GM12878 (cell line): Measurements from ENCODE around the gene MRPL38. TPM values are rescaled to one million over a fixed set of nuclear protein-coding genes. Genes with fewer than 3 reads are reported as not detected.

Experiments used
- ATAC-seq: fragments of 200-7000 bp; cut with Tn5 transposase; 3 replicates; pipeline ENCODE4 v1.9.1; 2020; ENCODE audit warnings: mild to moderate bottlenecking, moderate library complexity
- BruUV-seq: library from RNA; stranded (reverse); fragments of 400-500 nt; replicated peaks from 2 replicates; lab custom pipeline; 2021; lab: Mats Ljungman, UMichigan
- CTCF ChIA-PET: fragments of 300-600 bp; sonication (Branson Sonifier 250); formaldehyde crosslinking; extraction: SDS; loops from one replicate; lab custom pipeline; 2021; ENCODE audit warnings: inconsistent platforms; lab: Yijun Ruan, JAX
- POLR2A ChIA-PET: fragments of 350-600 bp; formaldehyde crosslinking; extraction: SDS; loops from one replicate; lab custom pipeline; 2021; ENCODE audit warnings: inconsistent platforms; lab: Charles Lee
- RAD21 ChIA-PET: fragments of 300-600 bp; sonication (Branson Sonifier 250); formaldehyde crosslinking; loops from one replicate; lab custom pipeline; 2023; ENCODE audit warnings: antibody characterized with exemption; ENCODE audit not compliant: unreplicated experiment; lab: Charles Lee
- SMC1A ChIA-PET: fragments of 300-600 bp; sonication (Branson Sonifier 250); formaldehyde crosslinking; loops from one replicate; lab custom pipeline; 2023; ENCODE audit not compliant: unreplicated experiment, uncharacterized antibody; lab: Charles Lee
- DNase-seq: peaks from one replicate; pipeline ENCODE4 v3.0.0-alpha.2; 2011; ENCODE audit warnings: low read depth, low spot score
- FAIRE-seq: peaks from 3 replicates; lab custom pipeline; 2011; peaks lifted over from hg19 to GRCh38; lab: Jason Lieb, UNC
- H2AFZ ChIP-seq: 2 replicates; pipeline ENCODE4 v1.6.0; 2011; ENCODE audit warnings: low read depth, low read length, control low read depth; ENCODE audit not compliant: control insufficient read depth
- H3K27ac ChIP-seq: 2 replicates; pipeline ENCODE4 v1.5.1; 2011; ENCODE audit warnings: control low read depth; ENCODE audit not compliant: control insufficient read depth, insufficient read depth
- H3K27me3 ChIP-seq, 2 experiments: replicated peaks in 1 of 2; 2 replicates each; pipeline versions ENCODE4 v1.6.0 to v1.6.1; 2011; ENCODE audit warnings: low read length in 1 of 2; ENCODE audit not compliant: control insufficient read depth in 2 of 2, insufficient read depth in 2 of 2
- H3K36me3 ChIP-seq, 2 experiments: 2 replicates each; pipeline ENCODE4 v1.5.1; 2011; ENCODE audit warnings: low read length in 1 of 2; ENCODE audit not compliant: control insufficient read depth in 2 of 2, insufficient read depth in 2 of 2
- H3K4me1 ChIP-seq: 2 replicates; pipeline ENCODE4 v1.6.1; 2011; ENCODE audit warnings: mild to moderate bottlenecking, low read length, moderate library complexity, mixed read lengths; ENCODE audit not compliant: control insufficient read depth, insufficient read depth
- H3K4me2 ChIP-seq: 2 replicates; pipeline ENCODE4 v1.6.0; 2011; ENCODE audit warnings: control low read depth; ENCODE audit not compliant: control insufficient read depth, insufficient read depth
- H3K4me3 ChIP-seq: fragments of 200-600 bp; sonication (generic); 2 replicates; pipeline ENCODE4 v1.5.1; 2016
- H3K79me2 ChIP-seq: 2 replicates; pipeline ENCODE4 v1.6.0; 2011; ENCODE audit warnings: low read length; ENCODE audit not compliant: control insufficient read depth, insufficient read depth
- H3K9ac ChIP-seq: 2 replicates; pipeline ENCODE4 v1.8.0; 2011; ENCODE audit warnings: low read length, control low read depth, mixed read lengths; ENCODE audit not compliant: control insufficient read depth, insufficient read depth
- H3K9me3 ChIP-seq: replicated peaks from 3 replicates; pipeline ENCODE4 v1.5.1; 2011; ENCODE audit warnings: mild to moderate bottlenecking, low read length; ENCODE audit not compliant: control insufficient read depth, insufficient read depth
- H4K20me1 ChIP-seq: 2 replicates; pipeline ENCODE4 v1.6.0; 2011; ENCODE audit not compliant: control insufficient read depth, insufficient read depth
- BHLHE40 ChIP-seq, 2 experiments: fragments of 450-650 bp in 1 of 2; IDR thresholded peaks; 2 replicates each; pipeline ENCODE4 v1.6.1; 2011 to 2017; ENCODE audit warnings: low read depth in 2 of 2, borderline replicate concordance in 1 of 2, improper control_type of control experiment in 1 of 2, low read length in 1 of 2, mild to moderate bottlenecking in 1 of 2
- CHD2 ChIP-seq: IDR thresholded peaks from 2 replicates; pipeline ENCODE4 v1.6.1; 2011; ENCODE audit warnings: low read depth, low read length, improper control_type of control experiment, borderline replicate concordance
- HCFC1 ChIP-seq: fragments of 150-350 bp; IDR thresholded peaks from 2 replicates; pipeline ENCODE4 v1.6.1; 2014; ENCODE audit warnings: low read length
- HDAC2 ChIP-seq: fragments of 200-600 bp; sonication (generic); IDR thresholded peaks from 2 replicates; pipeline ENCODE4 v1.6.1; 2017
- IKZF2 ChIP-seq, 2 experiments: fragments of 450-650 bp; IDR thresholded peaks; 2 replicates each; pipeline ENCODE4 v1.6.1; 2017; ENCODE audit warnings: mild to moderate bottlenecking in 2 of 2, moderate library complexity in 2 of 2
- NBN ChIP-seq: fragments of 450-650 bp; IDR thresholded peaks from 2 replicates; pipeline ENCODE4 v1.6.1; 2016
- NR2C1 ChIP-seq: fragments of 450-650 bp; IDR thresholded peaks from 2 replicates; pipeline ENCODE4 v1.6.1; 2017; ENCODE audit warnings: antibody characterized with exemption, mild to moderate bottlenecking, moderate library complexity
- PML ChIP-seq: IDR thresholded peaks from 2 replicates; pipeline ENCODE4 v1.6.1; 2012; ENCODE audit warnings: low read length, inconsistent platforms
- SIN3A ChIP-seq: IDR thresholded peaks from 2 replicates; pipeline ENCODE4 v1.6.1; 2012; ENCODE audit warnings: low read depth, low read length, improper control_type of control experiment
- SPI1 ChIP-seq: IDR thresholded peaks from 2 replicates; pipeline ENCODE4 v1.6.1; 2011; ENCODE audit warnings: low read depth, mild to moderate bottlenecking, low read length, moderate library complexity, borderline replicate concordance; ENCODE audit not compliant: insufficient read depth
- SREBF2 ChIP-seq: IDR thresholded peaks from 2 replicates; pipeline ENCODE4 v1.6.1; 2012; ENCODE audit warnings: mild to moderate bottlenecking, low read length
- WRNIP1 ChIP-seq: IDR thresholded peaks from 2 replicates; pipeline ENCODE4 v1.6.1; 2011; ENCODE audit warnings: low read depth, low read length, improper control_type of control experiment, borderline replicate concordance
- WGBS: methylation state at CpG from one replicate; pipeline ENCODE4 v1.1.6; 2016; ENCODE audit warnings: low lambda C conversion rate; ENCODE audit not compliant: insufficient replicate concordance, insufficient coverage; ENCODE audit errors: missing lambda C conversion rate; 5-methylcytosine and 5-hydroxymethylcytosine counted together
- in situ Hi-C: fragments of 300-500 bp; cut with MboI; formaldehyde crosslinking; loops from 9 replicates; pipeline ENCODE4 v1.14.3; 2018; ENCODE audit warnings: mixed read lengths
- intact Hi-C: fragments of 100-400 bp; cut with micrococcal nuclease; formaldehyde crosslinking; loops from one replicate; pipeline ENCODE4 v1.14.2; 2022; ENCODE audit not compliant: unreplicated experiment
- polyA plus RNA-seq, 11 experiments: library from polyadenylated mRNA; depleted of rRNA in 4 of 11; unstranded in 6 of 11; stranded (reverse) in 5 of 11; fragments of >200 nt; fragmentation: Nextera tagmentation in 4 of 11; fragmentation: Illumina TruSeq in 1 of 11; extraction: Ambion mirVana in 4 of 11; extraction: Trizol in 1 of 11; gene quantifications; 1 replicate in 1 of 11; 2 replicates in 10 of 11; pipeline versions ENCODE4 v1.2.1 to v1.2.3, GENCODE V29; 2011 to 2016; ENCODE audit warnings: inconsistent platforms in 2 of 11, missing spikeins in 2 of 11, low read depth in 1 of 11
- total RNA-seq, 4 experiments: library from RNA; depleted of rRNA in 3 of 4; stranded (reverse); fragments of >200 nt in 3 of 4; fragmentation: Illumina TruSeq in 1 of 4; extraction: Trizol in 1 of 4; gene quantifications; 2 replicates each; pipeline versions ENCODE4 v1.2.1 to v1.2.3, GENCODE V29; 2013 to 2021
- TF ChIP-seq, protein P1 (sequence below): IDR thresholded peaks from 2 replicates; pipeline ENCODE4 v1.6.1; 2012; ENCODE audit warnings: low read depth, low read length, improper control_type of control experiment
- TF ChIP-seq, protein P2 (sequence below): fragments of 450-650 bp; IDR thresholded peaks from 2 replicates; pipeline ENCODE4 v1.6.1; 2016; ENCODE audit warnings: mild to moderate bottlenecking
- TF ChIP-seq, protein P3 (sequence below): fragments of 450-650 bp; conservative IDR thresholded peaks from 2 replicates; pipeline ENCODE4 v1.6.1; 2017; ENCODE audit warnings: mild to moderate bottlenecking, moderate library complexity

MRPL38 gene
- total and polyA plus RNA-seq, 10 of the 15 experiments (the other 5 are each of a cell fraction or from before 2014, with no cell fraction given) = 6.6 to 205 (median 53.1) TPM

DNA sequence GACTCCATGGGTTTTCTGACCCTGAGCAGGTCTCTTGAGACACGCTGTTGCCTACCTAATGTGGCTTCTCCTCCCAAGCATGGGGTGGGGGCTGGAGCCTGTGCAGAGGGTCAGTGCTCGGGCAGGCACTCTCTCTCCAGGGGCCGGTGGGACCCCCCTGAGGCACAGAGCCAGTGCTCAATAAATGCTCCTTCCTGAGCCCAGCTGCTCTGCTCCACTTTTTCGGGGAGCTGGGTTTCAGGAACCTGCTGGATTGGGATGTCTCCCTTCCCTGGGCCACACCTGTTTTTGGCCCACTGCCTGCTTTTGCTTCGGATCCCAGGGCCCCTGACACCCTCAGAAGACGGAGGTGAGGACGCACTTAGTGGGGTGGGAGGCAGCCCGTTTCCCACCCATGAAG, 6.6 kb downstream of the MRPL38 start:
- ChIA-PET SMC1A (no interaction called here), CTCF (interaction anchor here (1.6 to 2.0 kb wide), 2 partner anchors 8 to 120 kb away, joined by 4 to 5 read pairs; no protein-coding TSS in a partner anchor), RAD21 (interaction anchor here (0.7 to 2.6 kb wide), 2 partner anchors 145 to 359 kb away, joined by 3 to 16 read pairs; no protein-coding TSS in a partner anchor), POLR2A (interaction anchor here (0.6 to 2.5 kb wide), 2 partner anchors 16 to 120 kb away, joined by 3 to 9 read pairs; no protein-coding TSS in a partner anchor)
- TF ChIP-seq HDAC2 (no peak), NBN (no peak), BHLHE40 (IDR thresholded peaks at IDR 0.05; ENCODE audit: borderline replicate concordance in 1 of 2, low read depth in 2 of 2, low read length in 1 of 2) (no peak), NR2C1 (no peak), CHD2 (no peak), SPI1 (no peak), IKZF2 (IDR thresholded peaks at IDR 0.05) (no peak), SIN3A (no peak), PML (no peak), WRNIP1 (no peak), HCFC1 (no peak), SREBF2 (no peak)
- TF ChIP-seq, protein P1, sequence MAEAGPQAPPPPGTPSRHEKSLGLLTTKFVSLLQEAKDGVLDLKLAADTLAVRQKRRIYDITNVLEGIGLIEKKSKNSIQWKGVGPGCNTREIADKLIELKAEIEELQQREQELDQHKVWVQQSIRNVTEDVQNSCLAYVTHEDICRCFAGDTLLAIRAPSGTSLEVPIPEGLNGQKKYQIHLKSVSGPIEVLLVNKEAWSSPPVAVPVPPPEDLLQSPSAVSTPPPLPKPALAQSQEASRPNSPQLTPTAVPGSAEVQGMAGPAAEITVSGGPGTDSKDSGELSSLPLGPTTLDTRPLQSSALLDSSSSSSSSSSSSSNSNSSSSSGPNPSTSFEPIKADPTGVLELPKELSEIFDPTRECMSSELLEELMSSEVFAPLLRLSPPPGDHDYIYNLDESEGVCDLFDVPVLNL = no peak
- TF ChIP-seq, protein P2, sequence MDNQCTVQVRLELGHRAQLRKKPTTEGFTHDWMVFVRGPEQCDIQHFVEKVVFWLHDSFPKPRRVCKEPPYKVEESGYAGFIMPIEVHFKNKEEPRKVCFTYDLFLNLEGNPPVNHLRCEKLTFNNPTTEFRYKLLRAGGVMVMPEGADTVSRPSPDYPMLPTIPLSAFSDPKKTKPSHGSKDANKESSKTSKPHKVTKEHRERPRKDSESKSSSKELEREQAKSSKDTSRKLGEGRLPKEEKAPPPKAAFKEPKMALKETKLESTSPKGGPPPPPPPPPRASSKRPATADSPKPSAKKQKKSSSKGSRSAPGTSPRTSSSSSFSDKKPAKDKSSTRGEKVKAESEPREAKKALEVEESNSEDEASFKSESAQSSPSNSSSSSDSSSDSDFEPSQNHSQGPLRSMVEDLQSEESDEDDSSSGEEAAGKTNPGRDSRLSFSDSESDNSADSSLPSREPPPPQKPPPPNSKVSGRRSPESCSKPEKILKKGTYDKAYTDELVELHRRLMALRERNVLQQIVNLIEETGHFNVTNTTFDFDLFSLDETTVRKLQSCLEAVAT = no peak
- TF ChIP-seq, protein P3, sequence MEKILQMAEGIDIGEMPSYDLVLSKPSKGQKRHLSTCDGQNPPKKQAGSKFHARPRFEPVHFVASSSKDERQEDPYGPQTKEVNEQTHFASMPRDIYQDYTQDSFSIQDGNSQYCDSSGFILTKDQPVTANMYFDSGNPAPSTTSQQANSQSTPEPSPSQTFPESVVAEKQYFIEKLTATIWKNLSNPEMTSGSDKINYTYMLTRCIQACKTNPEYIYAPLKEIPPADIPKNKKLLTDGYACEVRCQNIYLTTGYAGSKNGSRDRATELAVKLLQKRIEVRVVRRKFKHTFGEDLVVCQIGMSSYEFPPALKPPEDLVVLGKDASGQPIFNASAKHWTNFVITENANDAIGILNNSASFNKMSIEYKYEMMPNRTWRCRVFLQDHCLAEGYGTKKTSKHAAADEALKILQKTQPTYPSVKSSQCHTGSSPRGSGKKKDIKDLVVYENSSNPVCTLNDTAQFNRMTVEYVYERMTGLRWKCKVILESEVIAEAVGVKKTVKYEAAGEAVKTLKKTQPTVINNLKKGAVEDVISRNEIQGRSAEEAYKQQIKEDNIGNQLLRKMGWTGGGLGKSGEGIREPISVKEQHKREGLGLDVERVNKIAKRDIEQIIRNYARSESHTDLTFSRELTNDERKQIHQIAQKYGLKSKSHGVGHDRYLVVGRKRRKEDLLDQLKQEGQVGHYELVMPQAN = no peak
- Histone ChIP-seq H3K4me2 (no peak overlapping the region), H3K79me2 (peaks cover 15% of the 10 kb centered on the region), H3K4me1 (peaks cover 6% of the 10 kb centered on the region), H3K9ac (no peak overlapping the region), H3K9me3 (no peaks in the 10 kb centered on the region), H3K27ac (no peak overlapping the region), H3K27me3 (no peaks in the 10 kb centered on the region), H2AFZ (no peak overlapping the region), H3K4me3 (no peak overlapping the region), H3K36me3 (peaks cover 10 to 17% of the 10 kb centered on the region in 2 experiments; a peak in 3 of 4 replicates), H4K20me1 (no peaks in the 10 kb centered on the region)
- in situ Hi-C loops (no loop called here), intact Hi-C loops (loop anchor here (5.0 kb wide), 2 partner anchors 41 to 121 kb away; partner anchors contain the start of gene WBP2)
- WGBS = 78% methylated on average over 8 of the region's 8 CpGs
- no peak for ATAC-seq
- no peak for DNase-seq
- no peak for FAIRE-seq
- no TSS peak for BruUV-seq
